Cortex of kidney (tissue), 1 donor: Measurements from ENCODE around the gene GPAM.
"Not testable (repeated sequence)": the region's sequence is repeated elsewhere in the genome, so short reads cannot be mapped to it uniquely, and the experiment has no call there.

Experiments
- DNase-seq: peaks from one replicate; lab custom pipeline; 2025; lab: John Stamatoyannopoulos, UW

GPAM gene

GRCh38 chr10:112215342-112215774, 31.8 kb upstream of the GPAM start:
- DNase-seq, result no peak

GRCh38 chr10:112214298-112214926, 30.8 kb upstream of the GPAM start:
- DNase-seq, result no peak

GRCh38 chr10:112213836-112214235, 30.3 kb upstream of the GPAM start:
- DNase-seq, result no peak

GRCh38 chr10:112213098-112213823, 29.7 kb upstream of the GPAM start:
- DNase-seq, result no peak

GRCh38 chr10:112210666-112211065, 27.1 kb upstream of the GPAM start:
- no peak for DNase-seq

- no peak for DNase-seq
Observed at GRCh38 chr10:112209684-112210131, 26.1 kb upstream of the GPAM start.

GRCh38 chr10:112208997-112209396, 25.4 kb upstream of the GPAM start:
- DNase-seq, result no peak

GRCh38 chr10:112208292-112208691, 24.7 kb upstream of the GPAM start:
- DNase-seq, result no peak

- DNase-seq, result no peak
Observed at GRCh38 chr10:112203328-112204076, 19.9 kb upstream of the GPAM start.

- DNase-seq, result no peak
Observed at GRCh38 chr10:112202561-112203241, 19.1 kb upstream of the GPAM start.

GRCh38 chr10:112202076-112202475, 18.5 kb upstream of the GPAM start:
- DNase-seq, result no peak

- no peak for DNase-seq
Observed at GRCh38 chr10:112201334-112201733, 17.8 kb upstream of the GPAM start.

GRCh38 chr10:112200259-112200658, 16.7 kb upstream of the GPAM start:
- DNase-seq, result not testable (repeated sequence)

GRCh38 chr10:112197662-112198061, 14.1 kb upstream of the GPAM start:
- not testable (repeated sequence) for DNase-seq

GRCh38 chr10:112195224-112195623, 11.7 kb upstream of the GPAM start:
- DNase-seq, result no peak

- no peak for DNase-seq
Observed at GRCh38 chr10:112191791-112192190, 8.2 kb upstream of the GPAM start.

GRCh38 chr10:112191041-112191590, 7.6 kb upstream of the GPAM start:
- DNase-seq, result no peak

- DNase-seq, result no peak
Observed at GRCh38 chr10:112189465-112189864, 5.9 kb upstream of the GPAM start.

GRCh38 chr10:112187527-112187926, 4.0 kb upstream of the GPAM start:
- DNase-seq, result no peak

GRCh38 chr10:112185959-112186358, 2.4 kb upstream of the GPAM start:
- no peak for DNase-seq

GRCh38 chr10:112184379-112184778, 814 bp upstream of the GPAM start:
- no peak for DNase-seq

GRCh38 chr10:112184052-112184371, 447 bp upstream of the GPAM start:
- DNase-seq, result no peak
